HepG2 (cell line): ENCODE data around the gene CRISPLD2. TPM values are rescaled to one million over a fixed set of nuclear protein-coding genes. Genes with fewer than 3 reads are reported as not detected.

Experiments used
- ARNTL ChIP-seq: sonication (generic); formaldehyde crosslinking; IDR thresholded peaks from 2 replicates; pipeline ENCODE4 v1.4.0; 2020; ENCODE audit warnings: mild to moderate bottlenecking, missing genetic modification reagents
- BCL6 ChIP-seq: IDR thresholded peaks from 2 replicates; pipeline ENCODE4 v1.6.1; 2016; ENCODE audit warnings: missing genetic modification reagents, missing compliant biosample characterization
- ETV5 ChIP-seq: IDR thresholded peaks from 2 replicates; pipeline ENCODE4 v1.6.1; 2018; ENCODE audit warnings: missing biosample characterization, missing genetic modification reagents, inconsistent platforms, borderline replicate concordance
- HDAC1 ChIP-seq: sonication (generic); formaldehyde crosslinking; IDR thresholded peaks from 2 replicates; pipeline ENCODE4 v1.5.1; 2020; ENCODE audit warnings: mild to moderate bottlenecking, missing genetic modification reagents
- HES4 ChIP-seq: sonication (generic); formaldehyde crosslinking; IDR thresholded peaks from 2 replicates; pipeline ENCODE4 v1.9.0; 2021; ENCODE audit warnings: mild to moderate bottlenecking, missing genetic modification reagents, borderline replicate concordance
- KDM2A ChIP-seq: sonication (generic); formaldehyde crosslinking; IDR thresholded peaks from 2 replicates; pipeline ENCODE4 v1.4.0; 2020; ENCODE audit warnings: low read depth, missing genetic modification reagents, borderline replicate concordance
- KLF16 ChIP-seq, 2 experiments: sonication (generic) in 1 of 2; formaldehyde crosslinking in 1 of 2; IDR thresholded peaks; 2 replicates each; pipeline versions ENCODE4 v1.6.1 to v1.8.0; 2016 to 2023; ENCODE audit warnings: missing genetic modification reagents in 2 of 2, missing compliant biosample characterization in 1 of 2
- NR0B2 ChIP-seq: sonication (generic); formaldehyde crosslinking; IDR thresholded peaks from 2 replicates; pipeline ENCODE4 v1.4.0; 2020; ENCODE audit warnings: mild to moderate bottlenecking, missing genetic modification reagents
- NR2F2 ChIP-seq: IDR thresholded peaks from 2 replicates; pipeline ENCODE4 v1.6.1; 2012; ENCODE audit warnings: low read depth, inconsistent platforms, borderline replicate concordance
- PAXIP1 ChIP-seq: sonication (generic); formaldehyde crosslinking; conservative IDR thresholded peaks from 2 replicates; pipeline ENCODE4 v1.4.0; 2020; ENCODE audit warnings: mild to moderate bottlenecking, missing genetic modification reagents, moderate library complexity
- SALL1 ChIP-seq: sonication (generic); formaldehyde crosslinking; IDR thresholded peaks from 2 replicates; pipeline ENCODE4 v1.8.0; 2022; ENCODE audit warnings: mild to moderate bottlenecking, missing genetic modification reagents
- SNAPC2 ChIP-seq: sonication (generic); formaldehyde crosslinking; IDR thresholded peaks from 2 replicates; pipeline ENCODE4 v1.8.1; 2022; ENCODE audit warnings: mild to moderate bottlenecking, missing genetic modification reagents
- SOX5 ChIP-seq: IDR thresholded peaks from 2 replicates; pipeline ENCODE4 v1.6.1; 2016; ENCODE audit warnings: borderline replicate concordance
- SP4 ChIP-seq: sonication (generic); formaldehyde crosslinking; IDR thresholded peaks from 2 replicates; pipeline ENCODE4 v1.8.1; 2023; ENCODE audit warnings: mild to moderate bottlenecking, missing genetic modification reagents
- TFDP1 ChIP-seq: IDR thresholded peaks from 2 replicates; pipeline ENCODE4 v1.6.1; 2016; ENCODE audit warnings: missing compliant biosample characterization, missing genetic modification reagents, borderline replicate concordance
- USF2 ChIP-seq, 2 experiments: sonication (generic) in 1 of 2; formaldehyde crosslinking in 1 of 2; IDR thresholded peaks; 2 replicates each; pipeline versions ENCODE4 v1.5.1 to v1.6.1; 2011 to 2020; ENCODE audit warnings: borderline replicate concordance in 1 of 2, low read depth in 1 of 2, low read length in 1 of 2, mild to moderate bottlenecking in 1 of 2, missing genetic modification reagents in 1 of 2, moderate library complexity in 1 of 2
- ZBTB25 ChIP-seq: IDR thresholded peaks from 2 replicates; pipeline ENCODE4 v1.6.1; 2018; ENCODE audit warnings: missing genetic modification reagents
- ZBTB7B ChIP-seq: sonication (generic); formaldehyde crosslinking; IDR thresholded peaks from 2 replicates; pipeline ENCODE4 v1.4.0; 2020; ENCODE audit warnings: missing genetic modification reagents
- polyA plus RNA-seq, 8 experiments: library from polyadenylated mRNA; depleted of rRNA in 3 of 8; stranded (reverse) in 7 of 8; unstranded in 1 of 8; fragments of >200 nt; fragmentation: Illumina TruSeq in 4 of 8; extraction: Trizol in 4 of 8; gene quantifications; 2 replicates each; pipeline versions ENCODE4 v1.2.1 to v1.2.3, GENCODE V29; 2011 to 2016; ENCODE audit warnings: low read depth in 4 of 8, missing spikeins in 1 of 8, mixed read lengths in 1 of 8; ENCODE audit not compliant: insufficient read depth in 1 of 8
- total RNA-seq, 5 experiments: library from RNA; depleted of rRNA; stranded (reverse); fragments of >200 nt; fragmentation: Illumina TruSeq; extraction: Trizol; gene quantifications; 2 replicates each; pipeline ENCODE4 v1.2.3, GENCODE V29; 2016; ENCODE audit warnings: low read depth in 1 of 5

CRISPLD2 gene
- total and polyA plus RNA-seq, 2 of the 13 experiments (the other 11 are each of a cell fraction or from before 2014, with no cell fraction given) = 0.04 to 0.31 TPM

- TF ChIP-seq USF2 (IDR thresholded peaks at IDR 0.05; ENCODE audit: low read depth, low read length) = peak; percentile 62
- TF ChIP-seq USF2 (CRISPR knock-in tag; IDR thresholded peaks at IDR 0.05; ENCODE audit: borderline replicate concordance) = peak; percentile 81; the same call in 1 of the 2 replicates
- peak; percentile 9; the same call in 1 of the 2 replicates for TF ChIP-seq NR0B2 (CRISPR knock-in tag)
- peak; percentile 55 for TF ChIP-seq BCL6 (CRISPR knock-in tag)
- TF ChIP-seq KLF16 (CRISPR knock-in tag; IDR thresholded peaks at IDR 0.05) = 0 out of 4 replicates have a peak, but pooled peaks of 1 of the 2 experiments have one; percentile 18
- peak; percentile 27; the same call in 1 of the 2 replicates for TF ChIP-seq SALL1 (CRISPR knock-in tag)
- peak; percentile 26; the same call in 1 of the 2 replicates for TF ChIP-seq ZBTB7B
- no peak for TF ChIP-seq SNAPC2 (CRISPR knock-in tag)
- TF ChIP-seq HES4 = 0 out of 2 replicates have a peak, but pooled peaks have one; percentile 45
- TF ChIP-seq HDAC1 (CRISPR knock-in tag) = 0 out of 2 replicates have a peak, but pooled peaks have one; percentile 18
- TF ChIP-seq KDM2A (CRISPR knock-in tag) = 0 out of 2 replicates have a peak, but pooled peaks have one; percentile 1
- TF ChIP-seq ZBTB25 (CRISPR knock-in tag) = no peak
- TF ChIP-seq NR2F2 = no peak
- 0 out of 2 replicates have a peak, but pooled peaks have one; percentile 31 for TF ChIP-seq ARNTL (CRISPR knock-in tag)
- peak; percentile 63; the same call in 1 of the 2 replicates for TF ChIP-seq ETV5
- peak; percentile 15; the same call in 1 of the 2 replicates for TF ChIP-seq PAXIP1 (CRISPR knock-in tag)
- TF ChIP-seq SOX5 (CRISPR knock-in tag) = peak; percentile 22; the same call in 1 of the 2 replicates
- TF ChIP-seq TFDP1 = no peak; the same call in 1 of the 2 replicates
- peak; percentile 38; the same call in 1 of the 2 replicates for TF ChIP-seq SP4
Observed at GRCh38 chr16:84953190-84953746, 133.5 kb downstream of the CRISPLD2 start (continued).
